NCI-H1436 (cell line): ENCODE measurements around the gene TTYH3.
"Not testable (repeated sequence)": the region's sequence is repeated elsewhere in the genome, so short reads cannot be mapped to it uniquely, and the experiment has no call there.

ENCODE experiments used
- DNase-seq: peaks from one replicate; lab custom pipeline; 2025; lab: John Stamatoyannopoulos, UW

The TTYH3 gene

DNA sequence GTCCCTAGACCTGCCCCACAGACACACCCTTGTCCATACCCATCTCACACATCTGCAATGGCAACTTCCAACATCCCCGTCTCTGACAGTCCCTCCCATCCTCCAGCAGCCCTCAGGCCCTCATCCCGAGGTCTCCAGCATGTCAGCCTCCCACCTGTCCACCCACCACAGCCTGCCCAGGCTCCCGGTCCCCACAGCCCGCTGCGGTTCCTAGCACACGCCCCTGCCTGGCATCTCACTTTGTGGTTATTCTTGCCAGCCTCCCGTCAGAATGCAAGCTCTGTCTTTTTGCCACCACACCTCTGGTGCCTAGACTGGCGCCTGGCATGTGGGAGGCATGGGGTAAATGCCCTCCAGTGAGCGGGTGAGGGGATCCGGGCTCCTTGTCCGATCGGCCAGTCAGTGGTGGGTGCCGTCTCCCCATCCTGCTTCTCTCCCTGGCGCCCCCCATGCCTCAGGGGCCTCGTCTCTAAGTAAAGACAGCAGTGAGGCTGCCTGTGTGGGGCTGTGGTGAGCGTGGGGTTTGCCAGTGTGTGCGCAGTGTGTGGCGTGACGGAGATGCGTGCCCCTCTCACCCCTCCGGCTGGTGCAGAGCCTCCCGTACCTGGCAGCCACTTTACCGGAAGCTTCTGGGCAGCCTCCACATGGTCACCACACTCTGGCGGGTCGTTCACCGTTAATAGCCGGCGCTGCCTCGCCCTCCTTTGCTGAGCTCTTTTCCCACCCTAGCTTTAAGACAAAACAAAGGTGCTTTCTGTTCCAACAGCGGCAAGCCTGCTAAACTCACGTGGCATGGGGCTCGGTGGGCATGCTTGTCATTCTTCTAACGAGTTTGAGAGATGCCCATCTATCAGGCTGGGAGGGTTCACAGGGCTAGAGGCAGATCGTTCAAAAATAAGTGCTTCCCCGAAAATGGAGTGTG lies 28.5 kb upstream of the TTYH3 start:
- DNase-seq: no peak

- no peak for DNase-seq
These were observed 27.1 kb upstream of the TTYH3 start for GRCh38 chr7:2604608-2605174.

DNA sequence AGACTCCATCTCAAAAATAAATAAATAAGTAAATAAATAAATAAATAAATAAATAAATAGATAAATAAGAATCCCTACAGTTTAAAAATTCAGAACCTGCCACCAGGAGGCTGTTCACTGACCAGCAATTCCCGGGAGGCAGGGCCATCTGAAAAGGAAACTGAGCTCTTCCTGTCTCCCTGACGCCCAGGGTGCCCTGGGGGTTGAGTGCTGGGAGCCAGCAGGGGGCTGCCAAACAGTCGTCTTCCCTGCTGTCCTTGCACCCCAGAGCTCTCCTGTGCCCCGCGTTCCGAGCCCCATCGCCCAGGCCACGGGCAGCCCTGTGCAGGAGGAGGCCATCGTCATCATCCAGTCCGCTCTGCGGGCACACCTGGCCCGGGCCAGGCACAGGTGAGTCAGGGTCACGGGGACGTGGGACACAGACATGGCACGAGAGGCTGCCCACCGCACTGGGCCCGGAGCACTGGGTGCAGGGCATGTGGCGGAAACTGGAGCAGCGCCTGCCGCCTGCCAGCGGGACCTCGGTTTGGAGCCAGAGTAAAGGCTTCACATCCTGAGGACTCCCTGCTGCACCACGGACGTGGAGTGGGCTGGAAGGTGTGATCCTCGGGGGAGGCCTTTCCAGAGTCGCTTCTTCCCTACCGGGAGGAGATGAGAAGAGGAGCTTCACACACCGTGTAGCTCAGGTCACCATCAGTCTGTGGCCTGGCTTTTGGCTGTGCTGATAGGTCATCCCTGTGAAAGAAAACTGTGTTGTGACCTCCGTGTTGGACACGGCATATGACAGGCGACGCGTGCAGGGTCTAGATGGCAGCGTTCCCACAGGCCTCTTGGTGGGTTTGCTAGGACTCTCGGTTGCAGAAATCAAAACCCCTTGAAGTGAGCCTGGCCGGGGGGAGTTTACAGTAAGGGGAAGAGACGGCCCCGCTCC lies 25.9 kb upstream of the TTYH3 start:
- DNase-seq: no peak

- DNase-seq: no peak
These were observed 25.2 kb upstream of the TTYH3 start for GRCh38 chr7:2606539-2606936.

DNA sequence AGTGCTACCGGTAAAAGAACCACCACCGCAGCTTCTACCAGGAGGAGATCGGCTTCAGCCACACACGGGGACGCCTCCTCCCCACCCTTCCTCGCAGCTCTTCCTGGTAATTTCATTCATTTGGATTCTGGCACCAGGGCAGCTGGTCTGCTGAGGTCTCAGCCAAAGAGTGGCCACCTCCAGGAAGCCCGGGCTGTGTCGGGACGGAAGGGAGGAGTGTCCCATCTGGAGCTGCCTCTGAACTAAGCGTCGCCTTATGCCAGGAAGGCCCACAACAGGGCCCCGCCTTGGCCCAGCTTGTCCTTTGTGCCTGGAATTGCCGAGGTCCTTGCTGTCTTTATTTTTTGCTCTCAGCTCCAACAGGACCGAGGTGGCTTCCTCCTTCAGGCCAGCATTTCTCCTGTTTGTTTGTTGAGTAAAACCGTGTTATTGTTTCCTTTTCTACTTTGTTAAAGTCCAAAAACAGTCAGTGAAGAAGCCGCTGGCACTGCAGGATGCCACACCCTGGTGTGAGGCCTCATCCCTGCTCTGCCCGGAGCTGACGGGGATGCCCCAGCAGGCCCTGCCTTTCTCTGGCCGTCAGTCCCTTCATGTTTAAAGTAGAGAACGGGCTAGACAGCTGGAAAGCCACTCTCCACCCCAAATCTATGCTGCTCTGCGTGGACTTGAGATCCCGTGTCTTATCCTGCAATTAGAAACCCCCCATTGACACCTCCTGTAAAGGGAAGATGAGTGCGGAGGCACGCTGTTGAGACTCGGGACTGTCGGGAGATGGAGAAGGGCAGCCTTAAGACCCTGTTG lies 24.5 kb upstream of the TTYH3 start:
- DNase-seq: no peak

DNA sequence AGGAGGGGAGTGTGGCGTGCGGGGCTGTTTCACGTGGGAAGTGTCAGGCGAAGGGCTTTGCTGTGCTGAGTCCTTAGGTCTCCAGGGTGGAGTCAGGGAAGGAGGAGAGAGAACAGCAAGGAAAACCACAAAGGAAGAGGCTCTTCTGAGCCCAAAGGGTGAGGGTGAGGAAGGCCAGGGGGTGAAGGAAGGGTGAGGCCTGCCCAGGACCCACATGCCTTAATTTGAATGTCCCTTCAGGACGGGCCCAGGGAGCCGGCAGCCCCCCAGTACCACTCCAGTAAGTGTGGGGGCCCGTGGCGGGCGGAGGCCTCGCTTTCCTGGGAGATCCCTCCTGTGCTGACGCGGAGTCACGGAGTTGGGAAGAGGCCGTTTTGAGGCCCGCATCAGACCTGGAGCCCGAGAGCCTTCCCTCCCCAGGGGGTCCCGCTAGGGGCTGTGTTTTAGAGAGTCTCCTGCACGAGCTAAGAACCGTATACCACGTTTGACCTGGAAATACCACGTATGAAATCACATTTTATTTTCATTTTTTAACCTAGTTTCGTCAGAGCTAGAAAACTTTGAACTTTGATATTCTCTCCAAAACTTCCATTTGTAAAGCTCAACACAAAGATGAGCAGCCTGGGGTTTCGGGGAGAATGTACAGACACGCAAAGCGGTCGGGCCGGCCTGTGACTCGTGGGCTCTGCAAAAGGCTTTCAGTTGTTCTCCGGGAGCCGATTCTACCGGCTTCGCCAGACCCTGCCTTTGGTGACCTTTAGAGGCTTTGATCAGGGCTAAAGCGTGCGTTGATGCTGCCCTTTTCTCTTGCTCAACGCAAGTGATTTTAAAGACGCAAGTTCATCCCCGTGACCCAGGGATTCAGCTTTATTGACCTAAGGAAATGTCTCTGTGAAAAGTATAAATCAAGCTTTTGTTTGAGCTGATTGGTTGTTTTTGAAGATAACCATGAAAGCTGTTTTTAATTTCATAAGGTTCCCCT lies 23.6 kb upstream of the TTYH3 start:
- no peak for DNase-seq

DNA sequence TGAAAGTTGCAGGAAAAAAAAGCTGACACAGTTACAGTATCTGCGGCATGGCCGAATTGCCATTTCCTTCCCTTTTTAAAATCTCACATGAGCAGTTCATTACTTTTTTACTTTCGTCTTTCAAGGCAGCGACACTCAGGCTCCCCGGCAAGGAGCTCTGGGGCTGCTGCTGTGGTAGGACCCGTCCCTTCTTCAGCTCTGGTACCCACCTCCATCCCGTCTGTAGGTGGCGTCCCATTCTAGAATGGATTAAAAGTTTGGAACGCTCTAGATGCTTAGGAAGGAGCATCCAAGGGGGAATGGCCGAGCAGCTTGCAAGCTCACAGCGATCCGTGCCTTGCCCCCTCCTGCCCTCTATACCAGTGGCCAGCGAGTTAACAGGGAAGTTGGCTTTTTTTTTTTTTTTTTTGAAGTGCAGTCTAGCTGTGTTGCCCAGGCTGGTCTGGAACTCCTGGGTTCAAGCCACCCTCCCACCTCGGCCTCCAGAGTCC lies 22.8 kb upstream of the TTYH3 start:
- no peak for DNase-seq

DNA sequence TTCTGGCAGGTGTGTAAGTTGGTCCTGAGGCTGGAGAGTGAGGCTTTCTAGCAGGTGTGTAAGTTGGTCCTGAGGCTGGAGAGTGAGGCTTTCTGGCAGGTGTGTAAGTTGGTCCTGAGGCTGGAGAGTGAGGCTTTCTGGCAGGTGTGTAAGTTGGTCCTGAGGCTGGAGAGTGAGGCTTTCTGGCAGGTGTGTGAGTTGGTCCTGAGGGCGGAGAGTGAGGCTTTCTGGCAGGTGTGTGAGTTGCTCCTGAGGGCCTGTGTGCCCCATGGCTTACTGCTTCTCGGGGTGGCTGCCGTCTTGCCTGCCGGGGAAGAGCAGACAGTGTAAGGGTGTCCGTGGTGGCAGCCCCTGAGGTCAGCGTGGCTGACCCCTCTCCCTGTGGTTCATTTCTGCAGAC lies 22.1 kb upstream of the TTYH3 start:
- DNase-seq: not testable (repeated sequence)

DNA sequence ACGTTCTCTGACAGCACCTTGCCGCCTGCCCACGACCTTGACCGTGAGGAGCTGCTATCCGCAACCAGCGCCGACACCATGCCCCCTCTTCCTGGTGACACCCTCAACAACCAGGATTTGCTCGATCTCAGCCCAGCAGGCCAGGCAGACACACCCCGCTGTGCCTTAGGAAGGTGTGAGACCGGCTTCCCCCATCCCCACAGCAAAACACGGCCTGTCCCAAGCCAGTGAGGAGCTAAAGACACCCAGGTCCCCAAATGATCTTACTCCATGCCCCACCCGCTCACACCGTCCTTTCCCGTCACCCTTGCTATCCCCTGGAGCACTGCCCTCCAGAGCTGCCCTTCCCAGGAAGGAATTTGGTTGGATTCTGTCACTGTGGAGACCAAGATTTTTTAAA lies 21.3 kb upstream of the TTYH3 start:
- no peak for DNase-seq

DNA sequence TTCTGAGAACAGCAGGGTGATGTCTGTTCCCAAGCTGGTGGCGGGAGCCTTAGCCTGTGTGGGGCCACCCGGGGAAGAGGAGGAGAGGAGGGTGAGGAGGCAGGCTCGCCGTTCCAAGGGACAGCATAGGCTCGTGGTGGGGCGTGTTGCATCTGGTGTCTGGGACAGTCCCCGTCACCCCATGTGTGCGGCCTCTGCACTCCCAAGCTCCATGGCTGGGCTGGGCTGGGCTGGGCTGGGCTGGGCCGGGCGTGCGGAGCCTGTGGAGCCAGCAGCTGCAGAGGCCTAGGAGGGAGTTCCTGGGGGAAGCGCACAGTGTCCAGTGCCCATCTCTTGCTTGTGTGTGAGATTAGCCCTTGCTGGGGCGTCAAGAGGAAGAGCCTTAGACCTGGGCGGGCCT lies 20.9 kb upstream of the TTYH3 start:
- DNase-seq: no peak

GRCh38 chr7:2611401-2611800 lies 20.4 kb upstream of the TTYH3 start:
- no peak for DNase-seq

- no peak for DNase-seq
These were observed 19.9 kb upstream of the TTYH3 start for GRCh38 chr7:2611922-2612321.

DNA sequence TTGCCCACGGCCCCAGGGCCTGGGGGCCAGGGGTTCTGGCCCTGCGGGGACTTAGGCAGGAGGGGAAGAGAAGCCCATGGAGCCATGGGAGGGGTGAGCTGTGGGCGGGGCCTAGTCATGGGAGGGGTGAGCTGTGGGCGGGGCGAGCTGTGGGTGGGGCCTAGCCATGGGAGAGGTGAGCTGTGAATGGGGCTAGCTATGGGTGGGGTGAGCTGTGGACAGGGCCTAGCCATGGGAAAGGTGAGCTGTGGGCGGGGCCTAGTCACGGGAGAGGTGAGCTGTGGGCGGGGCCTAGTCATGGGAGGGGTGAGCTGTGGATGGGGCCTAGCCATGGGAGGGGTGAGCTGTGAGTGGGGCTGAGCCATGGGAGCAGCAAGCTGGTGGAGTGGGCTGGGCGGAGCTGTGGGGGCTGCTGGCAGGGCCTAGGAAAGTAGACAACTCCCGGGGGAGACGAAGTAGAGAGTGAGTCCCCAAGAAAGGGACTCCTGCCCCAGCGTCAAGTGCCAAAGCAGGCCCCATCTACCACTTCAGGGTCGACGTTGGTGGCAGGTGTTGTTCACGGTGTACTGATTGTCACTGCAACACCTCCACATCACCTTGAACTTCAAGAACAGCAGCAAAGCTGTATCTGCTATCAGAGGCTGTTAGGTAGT lies 19.2 kb upstream of the TTYH3 start:
- DNase-seq: peak; percentile 51

DNA sequence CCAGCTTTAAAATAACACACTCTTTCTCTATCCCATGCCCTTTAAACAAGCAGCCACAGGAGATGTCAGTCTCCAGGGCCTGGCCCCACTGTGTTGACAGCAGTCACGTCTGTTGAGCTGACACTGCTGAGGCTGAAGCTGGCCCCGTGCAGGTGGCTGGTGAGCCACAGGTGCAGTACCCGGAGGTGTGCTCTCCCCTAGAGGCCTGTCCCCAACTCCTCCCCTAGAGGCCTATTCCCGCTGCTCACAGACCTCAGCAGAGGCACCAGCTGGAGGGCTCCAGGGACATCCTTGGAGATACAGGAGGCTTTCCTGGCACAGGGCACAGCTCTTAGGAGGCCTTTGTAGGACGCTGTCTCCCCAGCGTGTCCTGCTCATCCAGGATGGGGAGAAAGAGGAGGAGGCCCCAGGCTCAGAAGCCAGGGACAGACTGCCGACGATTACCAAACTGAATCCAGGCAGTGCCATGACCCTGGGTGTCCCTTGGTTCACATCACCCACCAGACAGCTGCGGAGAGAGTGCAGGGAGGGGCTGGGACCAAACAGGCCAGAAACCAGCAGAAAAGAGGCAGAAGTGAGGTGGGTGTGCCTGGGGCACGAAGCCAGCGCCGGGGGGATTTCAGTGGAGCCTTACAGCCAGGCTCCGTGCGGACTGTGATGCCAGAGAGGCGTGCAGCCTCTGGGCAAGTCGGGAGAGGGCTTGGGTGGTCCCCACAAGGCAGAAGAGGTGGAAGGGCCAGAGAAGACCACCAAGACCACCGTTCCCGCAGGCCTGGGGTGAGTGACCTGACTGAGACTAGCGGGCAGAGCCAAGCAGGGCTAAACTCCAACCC lies 18.5 kb upstream of the TTYH3 start:
- peak; percentile 61 for DNase-seq

DNA sequence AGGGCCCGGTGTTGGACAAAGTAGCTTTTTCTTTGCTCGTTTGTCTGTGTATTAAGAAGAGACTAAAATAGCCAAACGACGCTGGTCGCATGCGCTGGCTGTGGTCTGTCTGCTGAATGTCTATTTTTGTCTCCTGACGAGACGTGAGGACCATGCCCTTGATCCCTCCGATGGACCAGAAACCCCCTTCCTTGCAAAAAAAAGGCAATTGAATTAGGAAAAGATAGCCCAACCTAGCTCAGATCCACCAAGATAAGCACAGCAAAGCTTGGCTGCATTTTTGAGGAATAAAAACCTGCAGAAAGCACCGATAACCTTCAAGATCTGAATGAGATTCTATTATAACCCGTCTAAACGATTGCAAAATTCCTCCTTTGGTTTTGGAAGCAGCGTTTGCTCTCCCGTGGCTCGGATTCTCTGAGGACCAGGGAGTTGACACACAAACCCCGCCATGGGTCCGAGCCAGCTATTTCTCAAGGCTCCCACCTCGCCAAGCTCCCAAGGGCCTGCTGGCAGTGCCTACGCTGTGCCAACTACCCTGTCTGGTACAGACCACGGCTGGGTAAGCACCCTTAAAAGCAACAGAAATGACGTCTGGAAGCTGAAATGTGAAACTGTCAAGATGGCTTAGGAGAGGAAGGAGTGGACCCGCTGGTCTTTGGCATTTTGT lies 17.7 kb upstream of the TTYH3 start:
- no peak for DNase-seq

DNA sequence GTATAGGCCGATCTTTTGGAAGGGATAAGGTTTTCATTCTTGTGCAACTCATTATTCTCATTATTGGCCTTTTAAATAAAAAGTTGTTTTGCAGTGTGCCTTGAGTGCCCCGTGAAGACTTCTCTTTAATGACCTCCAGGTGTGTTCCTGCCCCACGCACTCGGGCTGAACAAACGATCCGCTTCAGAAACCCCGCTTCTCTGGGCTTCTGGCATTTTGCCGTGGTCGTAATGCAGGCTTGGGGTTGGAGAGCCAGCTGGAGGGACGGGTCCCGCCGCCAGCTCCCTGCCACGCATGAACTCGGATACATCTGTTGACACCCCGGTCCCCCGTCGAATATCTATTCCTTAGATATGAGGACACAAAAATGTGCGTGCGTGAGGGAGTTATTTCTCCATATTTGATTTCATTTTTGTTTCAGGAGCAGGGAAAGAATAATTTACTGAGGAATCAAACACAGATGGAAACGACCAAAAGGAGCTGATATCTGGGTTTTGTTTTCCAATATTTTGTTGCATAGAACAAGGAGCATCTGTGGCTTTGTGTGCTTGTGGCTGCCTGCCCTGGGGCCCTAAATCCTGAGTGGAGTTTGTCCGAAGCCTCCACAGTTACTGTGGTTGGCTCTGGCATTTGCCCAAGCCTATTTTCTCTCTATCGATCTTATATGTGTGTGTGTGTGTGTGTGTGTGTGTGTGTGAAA lies 17.0 kb upstream of the TTYH3 start:
- no peak for DNase-seq
